CD4-positive, alpha-beta memory T cell (primary cell): ENCODE measurements around the gene PITPNM1. TPM values are rescaled to one million over a fixed set of nuclear protein-coding genes. Genes with fewer than 3 reads are reported as not detected.
"Not testable (repeated sequence)": the region's sequence is repeated elsewhere in the genome, so short reads cannot be mapped to it uniquely, and the experiment has no call there.

Experiments
- CTCF ChIA-PET: fragments of 350-600 bp; sonication (Branson Sonifier 250); formaldehyde crosslinking; loops from one replicate; lab custom pipeline; 2021; ENCODE audit warnings: inconsistent platforms; ENCODE audit not compliant: partially characterized antibody; lab: Charles Lee
- POLR2A ChIA-PET: fragments of 350-600 bp; sonication (Branson Sonifier 250); formaldehyde crosslinking; loops from one replicate; lab custom pipeline; 2021; ENCODE audit not compliant: partially characterized antibody; lab: Charles Lee
- DNase-seq, 5 donors: peaks; one replicate each; pipeline versions ENCODE4 v3.0.0 to v3.0.0-alpha.2; 2020 to 2022; ENCODE audit warnings: mixed read lengths in 1 of 5
- H3K27ac ChIP-seq: one replicate; pipeline ENCODE4 v1.7.0; 2013; ENCODE audit warnings: low read depth, low read length
- H3K27me3 ChIP-seq: 2 replicates; pipeline ENCODE4 v1.7.0; 2013; ENCODE audit warnings: mild to moderate bottlenecking, low read length, moderate library complexity; ENCODE audit not compliant: insufficient read depth
- H3K36me3 ChIP-seq: 2 replicates; pipeline ENCODE4 v1.7.0; 2013; ENCODE audit warnings: mild to moderate bottlenecking, low read length, moderate library complexity; ENCODE audit not compliant: insufficient read depth
- H3K4me1 ChIP-seq: 2 replicates; pipeline ENCODE4 v1.7.0; 2013; ENCODE audit warnings: mild to moderate bottlenecking, low read length, moderate library complexity; ENCODE audit not compliant: insufficient read depth
- H3K4me3 ChIP-seq, 2 donors: one replicate each; pipeline ENCODE4 v1.7.0; 2013; ENCODE audit warnings: low read length in 2 of 2, mild to moderate bottlenecking in 1 of 2
- H3K9me3 ChIP-seq, 2 donors: one replicate each; pipeline ENCODE4 v1.7.0; 2013; ENCODE audit warnings: low read length in 2 of 2, control low read depth in 1 of 2; ENCODE audit not compliant: control insufficient read depth in 1 of 2
- H3K27ac Mint-ChIP-seq, 7 donors: one replicate each; pipeline ENCODE4 v1.8.0; 2020 to 2021; ENCODE audit warnings: mixed read lengths in 7 of 7, mild to moderate bottlenecking in 6 of 7, inconsistent platforms in 3 of 7, moderate library complexity in 3 of 7
- H3K27me3 Mint-ChIP-seq, 2 donors: one replicate each; pipeline ENCODE4 v1.8.0; 2020 to 2021; ENCODE audit warnings: mixed read lengths in 2 of 2
- H3K36me3 Mint-ChIP-seq, 2 donors: one replicate each; pipeline ENCODE4 v1.8.0; 2020 to 2021; ENCODE audit warnings: mixed read lengths in 2 of 2, inconsistent platforms in 1 of 2, mild to moderate bottlenecking in 1 of 2
- H3K4me1 Mint-ChIP-seq, 4 donors: one replicate each; pipeline ENCODE4 v1.8.0; 2020 to 2021; ENCODE audit warnings: mixed read lengths in 4 of 4, mild to moderate bottlenecking in 1 of 4
- H3K4me3 Mint-ChIP-seq, 8 donors: one replicate each; pipeline ENCODE4 v1.8.0; 2020 to 2021; ENCODE audit warnings: mixed read lengths in 8 of 8, mild to moderate bottlenecking in 7 of 8, moderate library complexity in 6 of 8, inconsistent platforms in 3 of 8
- H3K9me3 Mint-ChIP-seq, 8 donors: one replicate each; pipeline ENCODE4 v1.8.0; 2020 to 2021; ENCODE audit warnings: mixed read lengths in 8 of 8, mild to moderate bottlenecking in 5 of 8, inconsistent platforms in 3 of 8, moderate library complexity in 1 of 8
- intact Hi-C: fragments of 100-400 bp; cut with micrococcal nuclease; formaldehyde crosslinking; loops from one replicate; pipeline ENCODE4 v1.15.1; 2023
- polyA plus RNA-seq, 2 donors: library from polyadenylated mRNA; unstranded; fragments of 300-500 nt; fragmentation: Illumina TruSeq; gene quantifications; one replicate each; pipeline ENCODE4 v1.2.3, GENCODE V29; 2021
- total RNA-seq, 2 experiments: library from RNA; stranded (reverse); gene quantifications; one replicate each; pipeline ENCODE4 v1.2.3, GENCODE V29; 2021

PITPNM1 gene
- total and polyA plus RNA-seq, 4 experiments from 2014 or later = 15.0 to 143 (median 90.1) TPM

- no peak for DNase-seq
- ChIA-PET POLR2A (interaction anchor here (0.8 to 16.2 kb wide), 25 partner anchors 9 to 364 kb away, joined by 3 to 279 read pairs (median 8); partner anchors contain the start of genes CDK2AP2, CORO1B, KDM2A and PITPNM1), CTCF (interaction anchor here (0.6 to 1.7 kb wide), 12 partner anchors 8 to 91 kb away, joined by 3 to 9 read pairs (median 4); partner anchors contain the start of genes PPP1CA, PTPRCAP, RAD9A and TMEM134)
- Histone ChIP-seq H3K9me3 (no peaks in the 10 kb centered on the region), H3K4me3 (peak overlapping the region; percentile 64 to 78), H3K27me3 (no peaks in the 10 kb centered on the region), H3K27ac (peak overlapping the region; percentile 91), H3K36me3 (no peaks in the 10 kb centered on the region), H3K4me1 (peaks cover 49% of the 10 kb centered on the region)
- Mint-ChIP-seq H3K9me3 (no peaks in the 10 kb centered on the region), H3K27ac (peak overlapping the region; percentile 94 to 100 (median 99)), H3K36me3 (peaks cover under 1 to 17% of the 10 kb centered on the region in 2 donors), H3K4me1 (peaks cover 33 to 51% (median 43%) of the 10 kb centered on the region in 4 donors), H3K4me3 (peak overlapping the region; percentile 95 to 100 (median 98)), H3K27me3 (no peaks in the 10 kb centered on the region)
- intact Hi-C loops = loop anchor here (1.0 to 2.0 kb wide), 2 partner anchors 13 to 130 kb away; partner anchors contain the start of genes POLD4 and TMEM134
Observed at GRCh38 chr11:67482275-67482826, 22.8 kb downstream of the PITPNM1 start.

DNA sequence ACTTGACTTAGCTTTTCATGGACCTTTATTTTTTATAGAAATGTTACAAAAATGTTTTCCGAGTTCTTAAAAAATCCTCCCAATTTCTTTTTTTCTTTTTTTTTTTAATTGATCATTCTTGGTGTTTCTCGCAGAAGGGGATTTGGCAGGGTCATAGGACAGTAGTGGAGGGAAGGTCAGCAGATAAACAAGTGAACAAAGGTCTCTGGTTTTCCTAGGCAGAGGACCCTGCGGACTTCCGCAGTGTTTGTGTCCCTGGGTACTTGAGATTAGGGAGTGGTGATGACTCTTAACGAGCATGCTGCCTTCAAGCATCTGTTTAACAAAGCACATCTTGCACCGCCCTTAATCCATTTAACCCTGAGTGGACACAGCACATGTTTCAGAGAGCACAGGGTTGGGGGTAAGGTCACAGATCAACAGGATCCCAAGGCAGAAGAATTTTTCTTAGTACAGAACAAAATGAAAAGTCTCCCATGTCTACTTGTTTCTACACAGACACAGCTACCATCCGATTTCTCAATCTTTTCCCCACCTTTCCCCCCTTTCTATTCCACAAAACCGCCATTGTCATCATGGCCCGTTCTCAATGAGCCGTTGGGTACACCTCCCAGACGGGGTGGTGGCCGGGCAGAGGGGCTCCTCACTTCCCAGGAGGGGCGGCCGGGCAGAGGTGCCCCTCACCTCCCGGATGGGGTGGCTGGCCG, 27.7 kb downstream of the PITPNM1 start:
- ChIA-PET POLR2A (interaction anchor here (0.6 to 3.1 kb wide), 5 partner anchors 8 to 61 kb away, joined by 3 to 15 read pairs (median 3); partner anchors contain the start of genes PTPRCAP and TMEM134), CTCF (interaction anchor here (1.3 to 1.6 kb wide), 2 partner anchors 87 to 94 kb away, joined by 3 to 4 read pairs; no protein-coding TSS in a partner anchor)
- H3K4me3 ChIP-seq, intact Hi-C loops, H3K27ac ChIP-seq, H3K36me3 ChIP-seq, H3K27me3 Mint-ChIP-seq, H3K27me3 ChIP-seq, H3K4me1 Mint-ChIP-seq, DNase-seq, H3K9me3 ChIP-seq, H3K4me3 Mint-ChIP-seq, H3K36me3 Mint-ChIP-seq, H3K27ac Mint-ChIP-seq, H3K4me1 ChIP-seq, H3K9me3 Mint-ChIP-seq: not testable (repeated sequence)

GRCh38 chr11:67476692-67477091, 28.5 kb downstream of the PITPNM1 start:
- H3K9me3 Mint-ChIP-seq, H3K36me3 ChIP-seq, H3K4me1 Mint-ChIP-seq, H3K27me3 Mint-ChIP-seq, H3K4me3 ChIP-seq, H3K27ac ChIP-seq, H3K27ac Mint-ChIP-seq, H3K9me3 ChIP-seq, H3K4me1 ChIP-seq, DNase-seq, H3K36me3 Mint-ChIP-seq, H3K27me3 ChIP-seq, H3K4me3 Mint-ChIP-seq, intact Hi-C loops: not testable (repeated sequence)
- CTCF ChIA-PET = interaction anchor here (0.8 to 1.7 kb wide), 5 partner anchors 12 to 131 kb away, joined by 3 to 4 read pairs (median 3); partner anchors contain the start of gene RPS6KB2
- POLR2A ChIA-PET = interaction anchor here (0.6 to 3.1 kb wide), 4 partner anchors 8 to 39 kb away, joined by 3 to 15 read pairs (median 6); partner anchors contain the start of genes PTPRCAP and TMEM134

DNA sequence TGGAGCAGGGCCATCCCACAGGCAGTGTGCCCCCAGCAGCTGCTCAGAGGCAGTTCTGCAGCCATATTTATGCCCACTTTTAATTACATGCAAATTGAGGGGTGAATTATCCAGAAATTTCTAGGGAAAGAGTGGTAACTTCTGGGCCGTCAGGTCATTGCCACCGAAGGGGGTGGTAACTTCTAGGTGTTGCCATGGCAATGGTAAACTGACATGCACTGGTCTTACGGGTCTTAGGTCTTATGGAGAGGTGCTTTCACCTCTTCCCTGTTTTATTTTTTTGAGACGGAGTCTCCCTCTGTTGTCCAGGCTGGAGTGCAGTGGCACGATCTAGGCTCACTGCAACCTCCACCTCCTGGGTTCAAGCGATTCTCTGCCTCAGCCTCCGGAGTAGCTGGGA, 32.3 kb downstream of the PITPNM1 start:
- no peak for DNase-seq
- no peaks in the 10 kb centered on the region for H3K27me3 Mint-ChIP-seq
- no peaks in the 10 kb centered on the region for H3K36me3 Mint-ChIP-seq
- ChIA-PET CTCF (interaction anchor here (0.8 kb wide), 1 partner anchor 70 kb away, joined by 3 read pairs; no protein-coding TSS in a partner anchor), POLR2A (interaction anchor here (1.0 to 1.8 kb wide), 3 partner anchors 11 to 91 kb away, joined by 3 to 7 read pairs (median 5); partner anchors contain the start of gene AIP)
- no peak overlapping the region for H3K4me3 Mint-ChIP-seq
- H3K9me3 Mint-ChIP-seq = no peaks in the 10 kb centered on the region
- H3K27me3 ChIP-seq = no peaks in the 10 kb centered on the region
- intact Hi-C loops = no loop called here
- H3K4me1 ChIP-seq = peaks cover 14% of the 10 kb centered on the region
- H3K4me3 ChIP-seq = no peak overlapping the region
- H3K27ac Mint-ChIP-seq = no peak overlapping the region
- no peaks in the 10 kb centered on the region for H3K9me3 ChIP-seq
- H3K4me1 Mint-ChIP-seq = peaks cover 7 to 15% (median 8%) of the 10 kb centered on the region in 4 donors
- H3K36me3 ChIP-seq = no peaks in the 10 kb centered on the region
- H3K27ac ChIP-seq = no peak overlapping the region

DNA sequence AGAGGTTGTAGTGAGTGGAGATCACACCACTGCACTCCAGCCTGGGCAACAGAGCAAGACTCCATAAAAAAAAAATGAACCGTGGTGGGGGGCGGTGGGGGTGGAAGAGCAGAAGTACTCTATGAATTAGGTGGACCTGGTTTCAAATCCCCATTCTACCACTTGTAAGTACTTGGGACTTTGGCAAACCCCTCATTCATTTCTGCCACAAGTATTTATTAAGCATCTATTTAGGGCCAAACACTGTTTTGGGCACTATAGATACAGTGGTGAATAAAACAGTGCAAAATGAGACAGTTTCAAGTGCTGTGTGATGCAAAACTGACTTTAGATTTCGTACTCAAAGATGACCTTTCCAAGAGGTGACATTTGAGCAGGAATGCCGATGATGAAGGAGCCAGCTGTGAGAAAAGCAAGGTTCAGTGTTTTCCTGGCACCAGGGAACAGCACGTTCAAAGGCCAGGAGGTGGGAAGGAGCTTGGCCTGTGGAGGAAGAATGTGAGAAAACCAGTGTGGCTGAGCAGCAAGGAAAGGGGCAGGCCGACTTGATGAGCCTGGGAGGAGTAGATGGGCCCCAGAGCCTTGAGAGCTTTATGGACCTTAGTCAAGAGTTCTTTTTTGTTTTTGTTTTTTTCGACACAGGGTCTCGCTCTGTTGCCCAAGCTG, 34.7 kb downstream of the PITPNM1 start:
- H3K4me1 ChIP-seq = peaks cover 37% of the 10 kb centered on the region
- intact Hi-C loops = no loop called here
- Mint-ChIP-seq H3K36me3 (peaks cover 0 to 2% of the 10 kb centered on the region in 2 donors), H3K9me3 (no peaks in the 10 kb centered on the region), H3K4me1 (peaks cover 12 to 29% (median 19%) of the 10 kb centered on the region in 4 donors), H3K4me3 (peak overlapping the region in 2 of 8 donors; percentile 41 to 60), H3K27ac (peak overlapping the region in 5 of 7 donors; percentile 29 to 92 (median 50)), H3K27me3 (no peaks in the 10 kb centered on the region)
- H3K36me3 ChIP-seq = no peaks in the 10 kb centered on the region
- no peak overlapping the region for H3K27ac ChIP-seq
- H3K27me3 ChIP-seq = no peaks in the 10 kb centered on the region
- CTCF ChIA-PET = interaction anchor here (0.7 to 2.7 kb wide), 6 partner anchors 12 to 69 kb away, joined by 3 to 19 read pairs (median 4); partner anchors contain the start of genes AIP, PITPNM1, PPP1CA and RPS6KB2
- POLR2A ChIA-PET = interaction anchor here (1.1 to 30.4 kb wide), 6 partner anchors 15 to 79 kb away, joined by 4 to 900 read pairs (median 108); partner anchors contain the start of genes AIP, CDK2AP2, CORO1B and PPP1CA
- no peak for DNase-seq
- H3K9me3 ChIP-seq = no peaks in the 10 kb centered on the region
- H3K4me3 ChIP-seq = no peak overlapping the region

GRCh38 chr11:67469508-67469811, 35.7 kb downstream of the PITPNM1 start:
- no peaks in the 10 kb centered on the region for H3K9me3 Mint-ChIP-seq
- peak overlapping the region; percentile 81 for H3K27ac ChIP-seq
- POLR2A ChIA-PET = interaction anchor here (0.9 to 30.4 kb wide), 15 partner anchors 12 to 229 kb away, joined by 4 to 900 read pairs (median 20); partner anchors contain the start of genes AIP, CDK2AP2, CORO1B and PITPNM1
- peaks cover 42% of the 10 kb centered on the region for H3K4me1 ChIP-seq
- no peaks in the 10 kb centered on the region for H3K27me3 Mint-ChIP-seq
- no peaks in the 10 kb centered on the region for H3K36me3 ChIP-seq
- peak overlapping the region; percentile 78 to 79 for H3K4me3 ChIP-seq
- H3K36me3 Mint-ChIP-seq = peaks cover 0 to 7% of the 10 kb centered on the region in 2 donors
- peak overlapping the region; percentile 76 to 92 (median 84) for H3K4me3 Mint-ChIP-seq
- intact Hi-C loops = loop anchor here (1.0 to 2.0 kb wide), 9 partner anchors 13 to 80 kb away; partner anchors contain the start of genes CORO1B, PPP1CA, PTPRCAP and RPS6KB2
- H3K27ac Mint-ChIP-seq = peak overlapping the region; percentile 21 to 92 (median 87)
- no peak for DNase-seq
- CTCF ChIA-PET = interaction anchor here (0.8 to 2.7 kb wide), 9 partner anchors 10 to 68 kb away, joined by 3 to 19 read pairs (median 4); partner anchors contain the start of genes AIP, PPP1CA and TBC1D10C
- no peaks in the 10 kb centered on the region for H3K9me3 ChIP-seq
- H3K4me1 Mint-ChIP-seq = peaks cover 16 to 34% (median 26%) of the 10 kb centered on the region in 4 donors
- H3K27me3 ChIP-seq = no peaks in the 10 kb centered on the region
